Retinal pigment epithelial cell (primary cell): ENCODE results near the gene TRPV6.

Source experiments
- DNase-seq: peaks from one replicate; pipeline ENCODE4 v3.0.0-alpha.2; 2010; ENCODE audit warnings: low read depth
- H3K4me3 ChIP-seq: 2 replicates; pipeline ENCODE4 v1.5.1; 2011; ENCODE audit warnings: mild to moderate bottlenecking, low read length, control low read depth, moderate library complexity
- CTCF ChIP-seq: conservative IDR thresholded peaks from 2 replicates; pipeline ENCODE4 v1.5.1; 2011; ENCODE audit warnings: low read depth, low read length, control low read depth, inconsistent platforms

TRPV6 gene

GRCh38 chr7:142899661-142900060 lies 14.1 kb upstream of the TRPV6 start:
- no peak overlapping the region for H3K4me3 ChIP-seq
- DNase-seq = no peak
- no peak for TF ChIP-seq CTCF

GRCh38 chr7:142898377-142899170 lies 13.0 kb upstream of the TRPV6 start:
- no peak for TF ChIP-seq CTCF
- DNase-seq = no peak
- H3K4me3 ChIP-seq = no peak overlapping the region

- TF ChIP-seq CTCF = no peak
- H3K4me3 ChIP-seq = no peak overlapping the region
- DNase-seq = no peak
Observed at GRCh38 chr7:142897691-142898090, 12.1 kb upstream of the TRPV6 start.

- no peak for DNase-seq
- TF ChIP-seq CTCF = no peak
- H3K4me3 ChIP-seq = no peak overlapping the region
Observed at GRCh38 chr7:142896741-142897379, 11.3 kb upstream of the TRPV6 start.

- no peak for DNase-seq
- no peak overlapping the region for H3K4me3 ChIP-seq
- no peak for TF ChIP-seq CTCF
Observed at GRCh38 chr7:142896151-142896550, 10.6 kb upstream of the TRPV6 start.

GRCh38 chr7:142894985-142895593 lies 9.5 kb upstream of the TRPV6 start:
- H3K4me3 ChIP-seq = no peak overlapping the region
- no peak for DNase-seq
- no peak for TF ChIP-seq CTCF
